CD4-positive, alpha-beta T cell treated with Interferon alpha-2 for 1 hour (primary cell): ENCODE results near the gene SDHB.

Source experiments
- DNase-seq, 2 donors: peaks; one replicate each; pipeline ENCODE4 v3.0.0-alpha.2; 2020 to 2022

Gene SDHB

GRCh38 chr1:16981269-16981849, 72.5 kb downstream of the SDHB start:
- no peak for DNase-seq

GRCh38 chr1:16980473-16981268, 73.2 kb downstream of the SDHB start, which contains the start of gene MFAP2:
Gene MFAP2, minus strand, starts transcription at chr1:16980620. Its CDS starts 2,347 bp downstream, at chr1:16978273.
- DNase-seq: no peak

GRCh38 chr1:16979475-16980327, 74.1 kb downstream of the SDHB start:
- DNase-seq: no peak

GRCh38 chr1:16978567-16979474, 75.0 kb downstream of the SDHB start:
- no peak for DNase-seq

GRCh38 chr1:16978139-16978538, 75.7 kb downstream of the SDHB start:
- DNase-seq: no peak

- no peak for DNase-seq
Measured at GRCh38 chr1:16977377-16977776, 76.5 kb downstream of the SDHB start.

- no peak for DNase-seq
Measured at GRCh38 chr1:16976966-16977365, 76.9 kb downstream of the SDHB start.

GRCh38 chr1:16975838-16976237, 78.0 kb downstream of the SDHB start:
- DNase-seq: no peak

- no peak for DNase-seq
Measured at GRCh38 chr1:16975211-16975610, 78.6 kb downstream of the SDHB start.

GRCh38 chr1:16973215-16973614, 80.6 kb downstream of the SDHB start:
- DNase-seq: no peak

- no peak for DNase-seq
Measured at GRCh38 chr1:16972189-16972895, 81.5 kb downstream of the SDHB start.

GRCh38 chr1:16971341-16972188, 82.3 kb downstream of the SDHB start:
- no peak for DNase-seq

GRCh38 chr1:16970132-16970910, 83.5 kb downstream of the SDHB start:
- no peak for DNase-seq

GRCh38 chr1:16969651-16970050, 84.2 kb downstream of the SDHB start:
- no peak for DNase-seq

GRCh38 chr1:16969057-16969611, 84.7 kb downstream of the SDHB start:
- no peak for DNase-seq
